K562 (cell line): ENCODE data around the gene PSMC4. TPM values are rescaled to one million over a fixed set of nuclear protein-coding genes. Genes with fewer than 3 reads are reported as not detected.

Experiments used
- CBX3 ChIP-seq, 2 experiments: IDR thresholded peaks; 1 replicate in 1 of 2; 2 replicates in 1 of 2; pipeline ENCODE4 v1.6.1; 2012; ENCODE audit warnings: inconsistent platforms in 2 of 2, low read length in 2 of 2, borderline replicate concordance in 1 of 2, control low read depth in 1 of 2
- MYNN ChIP-seq, 2 experiments: sonication (generic); formaldehyde crosslinking in 1 of 2; IDR thresholded peaks; 2 replicates each; pipeline versions ENCODE4 v1.5.0 to v1.6.1; 2016 to 2020; ENCODE audit warnings: antibody characterized with exemption in 1 of 2, missing genetic modification reagents in 1 of 2
- NBN ChIP-seq: fragments of 450-650 bp; IDR thresholded peaks from 2 replicates; pipeline ENCODE4 v1.6.1; 2016; ENCODE audit warnings: low read depth, mild to moderate bottlenecking
- NFRKB ChIP-seq: fragments of 450-650 bp; IDR thresholded peaks from 2 replicates; pipeline ENCODE4 v1.6.1; 2016; ENCODE audit warnings: low read depth
- NRF1 ChIP-seq, 2 experiments: fragments of 450-650 bp; IDR thresholded peaks in 1 of 2; conservative IDR thresholded peaks in 1 of 2; 2 replicates each; pipeline ENCODE4 v1.6.1; 2014; ENCODE audit warnings: mild to moderate bottlenecking in 2 of 2
- PHF21A ChIP-seq: fragments of 450-650 bp; IDR thresholded peaks from 2 replicates; pipeline ENCODE4 v1.6.1; 2017; ENCODE audit warnings: low read depth, borderline replicate concordance
- PML ChIP-seq: IDR thresholded peaks from 2 replicates; pipeline ENCODE4 v1.6.1; 2012; ENCODE audit warnings: low read length, inconsistent platforms
- POLR2B ChIP-seq: fragments of 450-650 bp; IDR thresholded peaks from 2 replicates; pipeline ENCODE4 v1.6.1; 2018; ENCODE audit warnings: low read depth; ENCODE audit not compliant: partially characterized antibody
- TAF9B ChIP-seq: fragments of 450-650 bp; IDR thresholded peaks from 2 replicates; pipeline ENCODE4 v1.6.1; 2018; ENCODE audit warnings: mild to moderate bottlenecking; ENCODE audit not compliant: partially characterized antibody
- ZKSCAN3 ChIP-seq: fragments of 250-450 bp; sonication (Bioruptor Pico); IDR thresholded peaks from 2 replicates; pipeline ENCODE4 v1.4.0; 2020
- ZNF311 ChIP-seq: fragments of 250-450 bp; sonication (Bioruptor Pico); IDR thresholded peaks from 2 replicates; pipeline ENCODE4 v1.4.0; 2020; ENCODE audit warnings: mild to moderate bottlenecking, moderate library complexity
- polyA plus RNA-seq, 8 experiments: library from polyadenylated mRNA; depleted of rRNA in 4 of 8; stranded (reverse) in 5 of 8; unstranded in 3 of 8; fragments of >200 nt; fragmentation: Nextera tagmentation in 2 of 8; fragmentation: Illumina TruSeq in 1 of 8; extraction: Ambion mirVana in 2 of 8; extraction: Trizol in 1 of 8; gene quantifications; 2 replicates each; pipeline versions ENCODE4 v1.2.1 to v1.2.3, GENCODE V29; 2011 to 2014; ENCODE audit warnings: inconsistent platforms in 1 of 8, missing spikeins in 1 of 8
- total RNA-seq, 7 experiments: library from RNA; depleted of rRNA in 6 of 7; stranded (reverse); fragments of >200 nt in 6 of 7; fragmentation: Illumina TruSeq in 2 of 7; extraction: Trizol in 2 of 7; gene quantifications; 2 replicates each; pipeline versions ENCODE4 v1.2.1 to v1.2.3, GENCODE V29; 2011 to 2021; ENCODE audit warnings: low replicate concordance in 1 of 7
- TF ChIP-seq, protein P1 (sequence below): fragments of 200-600 bp; sonication (generic); IDR thresholded peaks from one replicate; pipeline ENCODE4 v1.6.1; 2012; ENCODE audit warnings: mild to moderate bottlenecking, low read depth, low read length, inconsistent platforms
- TF ChIP-seq, protein P2 (sequence below): sonication (generic); formaldehyde crosslinking; IDR thresholded peaks from 2 replicates; pipeline ENCODE4 v1.4.0; 2020; ENCODE audit warnings: mild to moderate bottlenecking, missing genetic modification reagents
- TF ChIP-seq, protein P3 (sequence below): sonication (generic); formaldehyde crosslinking; IDR thresholded peaks from 2 replicates; pipeline ENCODE4 v1.8.0; 2022; ENCODE audit warnings: missing genetic modification reagents, mild to moderate bottlenecking, moderate library complexity, borderline replicate concordance

PSMC4 gene
- total and polyA plus RNA-seq, 9 of the 15 experiments (the other 6 are each of a cell fraction or from before 2014, with no cell fraction given), result 45.9 to 475 (median 142) TPM

DNA sequence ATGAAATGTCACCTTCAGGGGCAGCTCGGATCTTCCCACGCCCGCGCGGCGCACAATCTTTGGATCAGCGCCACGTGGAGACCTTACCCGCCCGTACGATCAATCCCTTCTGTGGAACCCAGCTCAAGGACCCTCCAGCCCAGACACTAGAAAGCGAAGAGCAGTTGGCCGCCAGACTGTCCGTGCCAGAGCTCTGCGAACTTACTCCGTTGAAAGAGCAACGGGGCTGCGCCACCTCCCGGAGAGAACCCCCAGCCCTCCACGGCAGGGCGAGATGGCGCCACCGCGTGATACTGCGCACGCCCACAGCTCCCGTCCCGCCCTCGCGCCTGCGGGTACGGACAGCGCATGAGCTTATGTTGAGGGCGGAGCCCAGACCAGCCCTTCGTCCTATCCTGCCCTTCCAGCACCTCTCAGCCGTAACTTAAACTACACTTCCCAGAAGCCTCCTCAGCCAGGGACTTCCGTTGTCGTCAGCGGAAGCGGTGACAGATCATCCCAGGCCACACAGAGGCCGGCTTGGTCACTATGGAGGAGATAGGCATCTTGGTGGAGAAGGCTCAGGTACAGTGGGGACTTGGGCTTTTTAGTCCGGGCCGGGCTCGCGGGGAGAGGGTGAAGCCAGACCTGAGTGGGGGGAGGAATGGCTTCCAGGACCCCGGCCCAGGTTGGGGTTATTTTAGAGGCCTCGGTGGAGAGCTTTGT is at the start of gene PSMC4 (continued):
- TF ChIP-seq, protein P1, sequence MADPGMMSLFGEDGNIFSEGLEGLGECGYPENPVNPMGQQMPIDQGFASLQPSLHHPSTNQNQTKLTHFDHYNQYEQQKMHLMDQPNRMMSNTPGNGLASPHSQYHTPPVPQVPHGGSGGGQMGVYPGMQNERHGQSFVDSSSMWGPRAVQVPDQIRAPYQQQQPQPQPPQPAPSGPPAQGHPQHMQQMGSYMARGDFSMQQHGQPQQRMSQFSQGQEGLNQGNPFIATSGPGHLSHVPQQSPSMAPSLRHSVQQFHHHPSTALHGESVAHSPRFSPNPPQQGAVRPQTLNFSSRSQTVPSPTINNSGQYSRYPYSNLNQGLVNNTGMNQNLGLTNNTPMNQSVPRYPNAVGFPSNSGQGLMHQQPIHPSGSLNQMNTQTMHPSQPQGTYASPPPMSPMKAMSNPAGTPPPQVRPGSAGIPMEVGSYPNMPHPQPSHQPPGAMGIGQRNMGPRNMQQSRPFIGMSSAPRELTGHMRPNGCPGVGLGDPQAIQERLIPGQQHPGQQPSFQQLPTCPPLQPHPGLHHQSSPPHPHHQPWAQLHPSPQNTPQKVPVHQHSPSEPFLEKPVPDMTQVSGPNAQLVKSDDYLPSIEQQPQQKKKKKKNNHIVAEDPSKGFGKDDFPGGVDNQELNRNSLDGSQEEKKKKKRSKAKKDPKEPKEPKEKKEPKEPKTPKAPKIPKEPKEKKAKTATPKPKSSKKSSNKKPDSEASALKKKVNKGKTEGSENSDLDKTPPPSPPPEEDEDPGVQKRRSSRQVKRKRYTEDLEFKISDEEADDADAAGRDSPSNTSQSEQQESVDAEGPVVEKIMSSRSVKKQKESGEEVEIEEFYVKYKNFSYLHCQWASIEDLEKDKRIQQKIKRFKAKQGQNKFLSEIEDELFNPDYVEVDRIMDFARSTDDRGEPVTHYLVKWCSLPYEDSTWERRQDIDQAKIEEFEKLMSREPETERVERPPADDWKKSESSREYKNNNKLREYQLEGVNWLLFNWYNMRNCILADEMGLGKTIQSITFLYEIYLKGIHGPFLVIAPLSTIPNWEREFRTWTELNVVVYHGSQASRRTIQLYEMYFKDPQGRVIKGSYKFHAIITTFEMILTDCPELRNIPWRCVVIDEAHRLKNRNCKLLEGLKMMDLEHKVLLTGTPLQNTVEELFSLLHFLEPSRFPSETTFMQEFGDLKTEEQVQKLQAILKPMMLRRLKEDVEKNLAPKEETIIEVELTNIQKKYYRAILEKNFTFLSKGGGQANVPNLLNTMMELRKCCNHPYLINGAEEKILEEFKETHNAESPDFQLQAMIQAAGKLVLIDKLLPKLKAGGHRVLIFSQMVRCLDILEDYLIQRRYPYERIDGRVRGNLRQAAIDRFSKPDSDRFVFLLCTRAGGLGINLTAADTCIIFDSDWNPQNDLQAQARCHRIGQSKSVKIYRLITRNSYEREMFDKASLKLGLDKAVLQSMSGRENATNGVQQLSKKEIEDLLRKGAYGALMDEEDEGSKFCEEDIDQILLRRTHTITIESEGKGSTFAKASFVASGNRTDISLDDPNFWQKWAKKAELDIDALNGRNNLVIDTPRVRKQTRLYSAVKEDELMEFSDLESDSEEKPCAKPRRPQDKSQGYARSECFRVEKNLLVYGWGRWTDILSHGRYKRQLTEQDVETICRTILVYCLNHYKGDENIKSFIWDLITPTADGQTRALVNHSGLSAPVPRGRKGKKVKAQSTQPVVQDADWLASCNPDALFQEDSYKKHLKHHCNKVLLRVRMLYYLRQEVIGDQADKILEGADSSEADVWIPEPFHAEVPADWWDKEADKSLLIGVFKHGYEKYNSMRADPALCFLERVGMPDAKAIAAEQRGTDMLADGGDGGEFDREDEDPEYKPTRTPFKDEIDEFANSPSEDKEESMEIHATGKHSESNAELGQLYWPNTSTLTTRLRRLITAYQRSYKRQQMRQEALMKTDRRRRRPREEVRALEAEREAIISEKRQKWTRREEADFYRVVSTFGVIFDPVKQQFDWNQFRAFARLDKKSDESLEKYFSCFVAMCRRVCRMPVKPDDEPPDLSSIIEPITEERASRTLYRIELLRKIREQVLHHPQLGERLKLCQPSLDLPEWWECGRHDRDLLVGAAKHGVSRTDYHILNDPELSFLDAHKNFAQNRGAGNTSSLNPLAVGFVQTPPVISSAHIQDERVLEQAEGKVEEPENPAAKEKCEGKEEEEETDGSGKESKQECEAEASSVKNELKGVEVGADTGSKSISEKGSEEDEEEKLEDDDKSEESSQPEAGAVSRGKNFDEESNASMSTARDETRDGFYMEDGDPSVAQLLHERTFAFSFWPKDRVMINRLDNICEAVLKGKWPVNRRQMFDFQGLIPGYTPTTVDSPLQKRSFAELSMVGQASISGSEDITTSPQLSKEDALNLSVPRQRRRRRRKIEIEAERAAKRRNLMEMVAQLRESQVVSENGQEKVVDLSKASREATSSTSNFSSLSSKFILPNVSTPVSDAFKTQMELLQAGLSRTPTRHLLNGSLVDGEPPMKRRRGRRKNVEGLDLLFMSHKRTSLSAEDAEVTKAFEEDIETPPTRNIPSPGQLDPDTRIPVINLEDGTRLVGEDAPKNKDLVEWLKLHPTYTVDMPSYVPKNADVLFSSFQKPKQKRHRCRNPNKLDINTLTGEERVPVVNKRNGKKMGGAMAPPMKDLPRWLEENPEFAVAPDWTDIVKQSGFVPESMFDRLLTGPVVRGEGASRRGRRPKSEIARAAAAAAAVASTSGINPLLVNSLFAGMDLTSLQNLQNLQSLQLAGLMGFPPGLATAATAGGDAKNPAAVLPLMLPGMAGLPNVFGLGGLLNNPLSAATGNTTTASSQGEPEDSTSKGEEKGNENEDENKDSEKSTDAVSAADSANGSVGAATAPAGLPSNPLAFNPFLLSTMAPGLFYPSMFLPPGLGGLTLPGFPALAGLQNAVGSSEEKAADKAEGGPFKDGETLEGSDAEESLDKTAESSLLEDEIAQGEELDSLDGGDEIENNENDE, result no peak
- TF ChIP-seq, protein P2, sequence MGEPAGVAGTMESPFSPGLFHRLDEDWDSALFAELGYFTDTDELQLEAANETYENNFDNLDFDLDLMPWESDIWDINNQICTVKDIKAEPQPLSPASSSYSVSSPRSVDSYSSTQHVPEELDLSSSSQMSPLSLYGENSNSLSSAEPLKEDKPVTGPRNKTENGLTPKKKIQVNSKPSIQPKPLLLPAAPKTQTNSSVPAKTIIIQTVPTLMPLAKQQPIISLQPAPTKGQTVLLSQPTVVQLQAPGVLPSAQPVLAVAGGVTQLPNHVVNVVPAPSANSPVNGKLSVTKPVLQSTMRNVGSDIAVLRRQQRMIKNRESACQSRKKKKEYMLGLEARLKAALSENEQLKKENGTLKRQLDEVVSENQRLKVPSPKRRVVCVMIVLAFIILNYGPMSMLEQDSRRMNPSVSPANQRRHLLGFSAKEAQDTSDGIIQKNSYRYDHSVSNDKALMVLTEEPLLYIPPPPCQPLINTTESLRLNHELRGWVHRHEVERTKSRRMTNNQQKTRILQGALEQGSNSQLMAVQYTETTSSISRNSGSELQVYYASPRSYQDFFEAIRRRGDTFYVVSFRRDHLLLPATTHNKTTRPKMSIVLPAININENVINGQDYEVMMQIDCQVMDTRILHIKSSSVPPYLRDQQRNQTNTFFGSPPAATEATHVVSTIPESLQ (CRISPR knock-in tag), result no peak
- peak in 1 of 2 experiments; percentile 82; a peak in 2 of 3 replicates for TF ChIP-seq CBX3 (IDR thresholded peaks at IDR 0.05; ENCODE audit: borderline replicate concordance in 1 of 2, low read length in 2 of 2)
- peak; percentile 50 for TF ChIP-seq TAF9B
- TF ChIP-seq NFRKB, result no peak; the same call in 1 of the 2 replicates
- TF ChIP-seq NBN, result no peak
- no peak for TF ChIP-seq ZKSCAN3
- peak; percentile 69 for TF ChIP-seq POLR2B
- TF ChIP-seq MYNN (IDR thresholded peaks at IDR 0.05), result no peak; the same call in 1 of the 2 replicates
- TF ChIP-seq MYNN (CRISPR knock-in tag; IDR thresholded peaks at IDR 0.05), result no peak
- TF ChIP-seq, protein P3, sequence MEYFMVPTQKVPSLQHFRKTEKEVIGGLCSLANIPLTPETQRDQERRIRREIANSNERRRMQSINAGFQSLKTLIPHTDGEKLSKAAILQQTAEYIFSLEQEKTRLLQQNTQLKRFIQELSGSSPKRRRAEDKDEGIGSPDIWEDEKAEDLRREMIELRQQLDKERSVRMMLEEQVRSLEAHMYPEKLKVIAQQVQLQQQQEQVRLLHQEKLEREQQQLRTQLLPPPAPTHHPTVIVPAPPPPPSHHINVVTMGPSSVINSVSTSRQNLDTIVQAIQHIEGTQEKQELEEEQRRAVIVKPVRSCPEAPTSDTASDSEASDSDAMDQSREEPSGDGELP (CRISPR knock-in tag), result peak; percentile 88
- no peak for TF ChIP-seq PHF21A
- TF ChIP-seq NRF1 (conservative IDR thresholded peaks at IDR 0.05 in 1 of 2, IDR thresholded peaks at IDR 0.05 in 1 of 2), result peak; percentile 96 to 97
- no peak for TF ChIP-seq ZNF311 (CRISPR knock-in tag)
- peak; percentile 62 for TF ChIP-seq PML
